Raji (cell line): Measurements from ENCODE around the gene SPATA20.

ENCODE experiments used
- POLR2A ChIP-seq: IDR thresholded peaks from 2 replicates; pipeline ENCODE4 v1.6.1; 2011; ENCODE audit warnings: low read depth, low read length, control low read depth; ENCODE audit not compliant: insufficient read depth

SPATA20 gene

GRCh38 chr17:50604513-50604912, 57.5 kb downstream of the SPATA20 start:
- no peak for TF ChIP-seq POLR2A

GRCh38 chr17:50605429-50605828, 58.5 kb downstream of the SPATA20 start:
- no peak for TF ChIP-seq POLR2A
